GM18498 (cell line): Measurements from ENCODE around the gene FADD.

Experiments
- ATAC-seq: cut with Tn5 transposase; IDR thresholded peaks from one replicate; pipeline ENCODE4 v1.9.1; 2021; ENCODE audit warnings: mild to moderate bottlenecking, moderate library complexity; ENCODE audit not compliant: unreplicated experiment

FADD gene

GRCh38 chr11:70230840-70231710, 28.0 kb downstream of the FADD start:
- ATAC-seq, result no peak

GRCh38 chr11:70233034-70233433, 29.9 kb downstream of the FADD start:
- no peak for ATAC-seq

GRCh38 chr11:70233511-70233934, 30.4 kb downstream of the FADD start:
- no peak for ATAC-seq

- no peak for ATAC-seq
Observed at GRCh38 chr11:70233962-70234361, 30.9 kb downstream of the FADD start.

- no peak for ATAC-seq
Observed at GRCh38 chr11:70240337-70240736, 37.2 kb downstream of the FADD start.

- ATAC-seq, result no peak
Observed at GRCh38 chr11:70241709-70242108, 38.6 kb downstream of the FADD start.

- no peak for ATAC-seq
Observed at GRCh38 chr11:70242885-70243284, 39.8 kb downstream of the FADD start.

- no peak for ATAC-seq
Observed at GRCh38 chr11:70243912-70244652, 41.0 kb downstream of the FADD start.

- no peak for ATAC-seq
Observed at GRCh38 chr11:70244698-70245097, 41.6 kb downstream of the FADD start.

GRCh38 chr11:70246196-70246595, 43.1 kb downstream of the FADD start:
- no peak for ATAC-seq

- ATAC-seq, result no peak
Observed at GRCh38 chr11:70247042-70247709, 44.1 kb downstream of the FADD start.

- no peak for ATAC-seq
Observed at GRCh38 chr11:70247710-70248072, 44.6 kb downstream of the FADD start.

GRCh38 chr11:70250876-70251658, 48.0 kb downstream of the FADD start:
- ATAC-seq, result no peak

GRCh38 chr11:70251659-70252321, 48.7 kb downstream of the FADD start:
- ATAC-seq, result no peak

GRCh38 chr11:70252844-70253243, 49.7 kb downstream of the FADD start:
- no peak for ATAC-seq

- ATAC-seq, result no peak
Observed at GRCh38 chr11:70255477-70256116, 52.5 kb downstream of the FADD start.
